Left lung (tissue), 10 donors: ENCODE measurements around the gene PCGF2. TPM values are rescaled to one million over a fixed set of nuclear protein-coding genes. Genes with fewer than 3 reads are reported as not detected.

Experiments
- ATAC-seq: fragments of 200-7000 bp; cut with Tn5 transposase; one replicate; pipeline ENCODE4 v1.9.1; 2020; ENCODE audit warnings: moderate library complexity
- DNase-seq, 4 donors: peaks; one replicate each; pipeline ENCODE4 v3.0.0-alpha.2; 2013 to 2020
- H3K27ac ChIP-seq, 2 donors: fragments of 200-600 bp; sonication (generic) in 1 of 2; one replicate each; pipeline versions ENCODE4 v1.5.0 to v1.8.0; 2020 to 2021
- H3K27me3 ChIP-seq, 2 donors: fragments of 200-600 bp; sonication (generic) in 1 of 2; one replicate each; pipeline versions ENCODE4 v1.5.0 to v1.8.0; 2020 to 2021
- H3K36me3 ChIP-seq, 2 donors: fragments of 200-600 bp; sonication (generic) in 1 of 2; one replicate each; pipeline versions ENCODE4 v1.5.0 to v1.8.0; 2020 to 2021
- H3K4me1 ChIP-seq, 2 donors: fragments of 200-600 bp; one replicate each; pipeline ENCODE4 v1.8.0; 2021
- H3K4me3 ChIP-seq, 2 donors: fragments of 200-600 bp; sonication (generic) in 1 of 2; one replicate each; pipeline versions ENCODE4 v1.5.0 to v1.8.0; 2020 to 2021; ENCODE audit warnings: mild to moderate bottlenecking in 1 of 2
- H3K9me3 ChIP-seq, 2 donors: fragments of 200-600 bp; sonication (generic) in 1 of 2; one replicate each; pipeline versions ENCODE4 v1.5.0 to v1.8.0; 2020 to 2021
- intact Hi-C, 2 donors: fragments of 100-400 bp; cut with DNase I; formaldehyde crosslinking; loops; one replicate each; pipeline versions ENCODE4 v1.11.2 to v1.14.2; 2022
- polyA plus RNA-seq, 6 donors: library from polyadenylated mRNA; unstranded; fragments of 120-200 nt; gene quantifications; one replicate each; pipeline ENCODE4 v1.2.1, GENCODE V29; 2013; ENCODE audit not compliant: insufficient read length in 6 of 6
- total RNA-seq, 2 donors: library from RNA; stranded (reverse); fragmentation: NEBNext Ultra II Directional; extraction: Animal tissue kit (Norgen Biotek cat#: 25700); gene quantifications; one replicate each; pipeline ENCODE4 v1.2.1, GENCODE V29; 2021
- TF ChIP-seq, protein P1 (sequence below), 2 donors: fragments of 200-600 bp; sonication (generic) in 1 of 2; IDR thresholded peaks; one replicate each; pipeline versions ENCODE4 v1.5.0 to v1.8.0; 2021; ENCODE audit warnings: antibody characterized with exemption in 2 of 2
- donor health status: DM: no; HTN: yes; CAD: no.
- donor health status: DM: no; HTN: no; CAD: no.

PCGF2 gene
- total and polyA plus RNA-seq, 8 donors, result 40.0 to 102 (median 85.0) TPM

DNA sequence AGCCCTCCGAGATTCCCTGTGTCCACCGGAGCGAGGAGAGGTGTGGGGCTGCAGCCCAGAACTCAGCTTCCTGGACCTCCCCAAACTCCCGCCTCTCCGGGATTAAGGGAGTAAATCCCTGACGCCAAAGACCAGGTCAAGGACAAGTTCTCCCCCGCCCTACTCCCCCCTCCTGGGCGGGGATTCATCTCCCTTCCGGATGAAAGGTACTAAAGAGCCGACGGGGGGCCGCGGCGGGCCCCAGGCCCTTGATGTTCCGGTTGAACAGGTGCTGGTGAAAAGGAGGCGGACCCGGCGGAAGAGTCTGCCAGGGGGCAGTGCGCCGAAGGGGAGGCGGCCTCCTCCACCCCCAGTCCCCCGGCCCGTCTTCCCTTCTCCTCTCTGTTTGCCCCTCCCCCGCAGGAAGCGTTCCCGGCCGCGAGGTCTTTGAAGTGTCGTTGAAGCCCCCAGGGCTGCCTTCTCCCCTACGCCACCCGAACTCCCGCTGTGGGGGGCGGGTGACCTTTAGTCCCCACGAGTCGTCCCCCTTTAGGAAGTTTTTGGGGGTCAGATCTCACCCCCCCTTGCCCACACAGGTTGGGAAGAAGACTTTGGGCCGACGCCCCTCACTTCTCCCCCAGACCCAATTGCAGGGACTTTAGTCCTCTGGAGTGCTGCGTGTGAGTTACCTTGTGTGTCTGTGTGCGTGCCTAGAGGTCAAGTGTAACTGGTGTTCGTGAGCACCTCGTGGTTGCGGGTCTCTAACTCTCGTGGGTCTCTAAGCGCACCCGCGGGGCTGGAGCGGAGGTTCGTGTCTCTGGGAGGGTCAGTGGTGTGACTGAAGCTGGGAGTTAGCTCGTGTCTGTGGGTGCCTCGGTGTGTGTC is 44.2 kb downstream of the PCGF2 start:
- intact Hi-C loops, result no loop called here
- Histone ChIP-seq H3K9me3 (no peaks in the 10 kb centered on the region), H3K27me3 (no peaks in the 10 kb centered on the region), H3K4me3 (peak overlapping the region; percentile 71 to 88), H3K4me1 (peaks cover 10 to 56% of the 10 kb centered on the region in 2 donors), H3K27ac (peak overlapping the region; percentile 96 to 98), H3K36me3 (peaks cover 0 to 16% of the 10 kb centered on the region in 2 donors)
- ATAC-seq (peak; percentile 60), DNase-seq (peak; percentile 66 to 94 (median 90))
- TF ChIP-seq, protein P1, sequence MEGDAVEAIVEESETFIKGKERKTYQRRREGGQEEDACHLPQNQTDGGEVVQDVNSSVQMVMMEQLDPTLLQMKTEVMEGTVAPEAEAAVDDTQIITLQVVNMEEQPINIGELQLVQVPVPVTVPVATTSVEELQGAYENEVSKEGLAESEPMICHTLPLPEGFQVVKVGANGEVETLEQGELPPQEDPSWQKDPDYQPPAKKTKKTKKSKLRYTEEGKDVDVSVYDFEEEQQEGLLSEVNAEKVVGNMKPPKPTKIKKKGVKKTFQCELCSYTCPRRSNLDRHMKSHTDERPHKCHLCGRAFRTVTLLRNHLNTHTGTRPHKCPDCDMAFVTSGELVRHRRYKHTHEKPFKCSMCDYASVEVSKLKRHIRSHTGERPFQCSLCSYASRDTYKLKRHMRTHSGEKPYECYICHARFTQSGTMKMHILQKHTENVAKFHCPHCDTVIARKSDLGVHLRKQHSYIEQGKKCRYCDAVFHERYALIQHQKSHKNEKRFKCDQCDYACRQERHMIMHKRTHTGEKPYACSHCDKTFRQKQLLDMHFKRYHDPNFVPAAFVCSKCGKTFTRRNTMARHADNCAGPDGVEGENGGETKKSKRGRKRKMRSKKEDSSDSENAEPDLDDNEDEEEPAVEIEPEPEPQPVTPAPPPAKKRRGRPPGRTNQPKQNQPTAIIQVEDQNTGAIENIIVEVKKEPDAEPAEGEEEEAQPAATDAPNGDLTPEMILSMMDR (IDR thresholded peaks at IDR 0.05), result no peak

DNA sequence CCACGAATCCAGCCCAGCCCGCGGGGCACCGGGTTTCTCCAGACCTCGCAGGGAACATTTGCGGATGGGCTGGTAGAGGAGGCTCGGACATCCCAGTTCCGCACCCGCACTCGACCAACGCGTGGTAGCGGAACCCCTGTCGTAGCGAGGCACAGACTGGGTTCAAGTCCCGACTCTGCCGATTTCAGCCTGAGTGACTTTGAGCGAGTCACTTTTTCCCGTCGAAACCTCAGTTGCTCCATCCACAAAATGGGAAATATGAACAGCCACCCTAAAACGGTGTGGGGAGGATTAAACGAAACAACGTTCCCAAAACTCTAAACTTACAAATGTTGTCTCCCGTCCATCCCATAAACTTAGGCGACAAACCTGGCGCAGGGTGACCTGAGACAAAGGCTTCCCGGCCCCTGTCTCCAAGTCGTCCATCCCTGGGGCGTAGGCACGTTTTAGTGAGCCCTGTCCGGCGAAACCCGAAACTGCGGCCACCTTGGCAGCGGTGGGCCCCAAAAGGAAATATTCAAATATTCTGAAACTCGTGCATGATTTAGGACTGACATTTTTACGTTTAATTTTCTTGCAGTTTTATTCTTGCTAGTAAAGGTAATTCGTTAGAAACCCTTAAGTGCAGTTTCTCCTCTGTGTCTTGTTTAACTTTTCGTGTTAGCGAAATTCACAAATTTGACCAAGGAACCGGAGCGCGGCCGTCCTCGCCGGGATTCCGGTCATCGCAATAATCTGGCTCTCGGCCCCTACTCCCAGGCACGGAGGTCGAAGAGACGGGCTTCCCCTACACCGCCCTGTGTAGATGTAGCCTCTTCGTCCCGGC is 45.0 kb downstream of the PCGF2 start:
- intact Hi-C loops, result no loop called here
- Histone ChIP-seq H3K9me3 (no peaks in the 10 kb centered on the region), H3K27me3 (no peaks in the 10 kb centered on the region), H3K36me3 (peaks cover 0 to 9% of the 10 kb centered on the region in 2 donors), H3K4me3 (peak overlapping the region; percentile 71 to 88), H3K4me1 (peaks cover 10 to 57% of the 10 kb centered on the region in 2 donors), H3K27ac (peak overlapping the region; percentile 96 to 98)
- DNase-seq (peak in 2 of 4 donors; percentile 53 to 88), ATAC-seq (no peak)
- TF ChIP-seq, protein P1 (IDR thresholded peaks at IDR 0.05), result no peak

DNA sequence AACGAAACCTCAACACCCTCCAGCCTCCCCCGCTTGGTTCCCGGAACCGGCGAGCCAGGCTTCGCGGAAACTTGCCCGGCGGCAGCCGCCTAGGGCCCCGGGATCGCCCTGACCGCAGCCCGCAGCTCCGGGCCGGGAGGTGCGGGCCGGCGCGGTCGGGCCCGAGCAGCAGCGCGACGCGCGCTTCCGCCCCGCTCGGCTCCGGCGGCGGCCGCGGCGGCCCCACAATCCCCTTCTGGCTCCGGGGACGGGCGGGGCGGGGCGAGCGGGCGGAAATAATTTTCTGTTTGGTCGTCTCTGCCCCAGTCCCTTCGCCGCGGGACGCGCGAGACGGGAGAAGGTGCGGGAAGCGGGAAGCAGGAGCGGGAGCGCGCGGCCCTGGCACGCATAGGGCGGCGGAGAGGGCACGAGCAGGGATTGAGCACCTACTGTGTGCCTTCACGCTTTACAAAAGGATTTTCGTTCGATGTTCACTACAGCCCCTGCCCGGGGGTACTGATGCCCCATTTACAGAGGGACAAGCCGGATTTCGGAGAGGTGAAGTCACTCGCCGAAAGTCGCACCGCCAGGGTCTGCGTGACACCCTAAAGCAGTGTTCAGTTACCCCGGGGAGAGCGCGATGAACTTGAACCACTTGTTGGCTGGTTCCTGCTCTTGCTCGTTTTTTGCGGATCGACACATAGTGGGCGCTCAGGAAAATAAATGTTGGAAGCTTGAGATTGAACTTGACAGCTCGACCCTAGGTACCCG is 45.8 kb downstream of the PCGF2 start:
- Histone ChIP-seq H3K4me3 (peak overlapping the region; percentile 71 to 88), H3K4me1 (peaks cover 10 to 49% of the 10 kb centered on the region in 2 donors), H3K9me3 (no peaks in the 10 kb centered on the region), H3K27ac (peak overlapping the region; percentile 96 to 98), H3K36me3 (peaks cover 0 to 1% of the 10 kb centered on the region in 2 donors), H3K27me3 (no peaks in the 10 kb centered on the region)
- DNase-seq, result peak; percentile 86 to 96 (median 89)
- TF ChIP-seq, protein P1 (IDR thresholded peaks at IDR 0.05), result no peak
- intact Hi-C loops, result no loop called here
- peak; percentile 51 for ATAC-seq

- ATAC-seq (peak; percentile 0), DNase-seq (peak in 1 of 4 donors; percentile 25)
- Histone ChIP-seq H3K27me3 (no peaks in the 10 kb centered on the region), H3K4me1 (peaks cover 6 to 42% of the 10 kb centered on the region in 2 donors), H3K36me3 (no peaks in the 10 kb centered on the region), H3K9me3 (no peaks in the 10 kb centered on the region), H3K27ac (peak overlapping the region; percentile 96 to 98), H3K4me3 (peak overlapping the region; percentile 71 to 88)
- TF ChIP-seq, protein P1 (IDR thresholded peaks at IDR 0.05), result no peak
- intact Hi-C loops, result no loop called here
These were observed 46.5 kb downstream of the PCGF2 start for GRCh38 chr17:38701504-38702165.
